ENCODE measurements around the gene DNAJC13.
"Not testable (repeated sequence)": the region's sequence is repeated elsewhere in the genome, so short reads cannot be mapped to it uniquely, and the experiment has no call there.

Gene DNAJC13

DNA sequence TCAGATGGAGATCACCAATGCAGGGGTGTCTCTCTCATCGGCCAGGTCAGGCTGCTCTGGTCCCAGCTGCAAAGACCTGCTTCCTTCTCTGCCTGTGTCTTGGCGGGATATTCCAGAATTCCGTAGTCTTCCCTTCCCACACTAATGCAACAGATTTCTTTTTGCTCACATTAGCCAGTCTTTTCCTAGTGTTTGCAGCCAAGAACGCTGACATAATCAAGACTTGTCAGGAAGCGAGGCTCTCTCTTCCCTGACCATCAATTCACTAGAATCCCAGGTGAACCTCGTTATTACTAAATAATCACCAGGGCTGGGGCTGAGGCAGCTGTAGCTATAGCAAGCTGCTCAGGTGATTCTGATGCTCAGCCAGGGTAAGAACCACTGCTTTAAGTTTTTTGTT lies 136.5 kb downstream of the DNAJC13 start:
- TF ChIP-seq, protein P1, sequence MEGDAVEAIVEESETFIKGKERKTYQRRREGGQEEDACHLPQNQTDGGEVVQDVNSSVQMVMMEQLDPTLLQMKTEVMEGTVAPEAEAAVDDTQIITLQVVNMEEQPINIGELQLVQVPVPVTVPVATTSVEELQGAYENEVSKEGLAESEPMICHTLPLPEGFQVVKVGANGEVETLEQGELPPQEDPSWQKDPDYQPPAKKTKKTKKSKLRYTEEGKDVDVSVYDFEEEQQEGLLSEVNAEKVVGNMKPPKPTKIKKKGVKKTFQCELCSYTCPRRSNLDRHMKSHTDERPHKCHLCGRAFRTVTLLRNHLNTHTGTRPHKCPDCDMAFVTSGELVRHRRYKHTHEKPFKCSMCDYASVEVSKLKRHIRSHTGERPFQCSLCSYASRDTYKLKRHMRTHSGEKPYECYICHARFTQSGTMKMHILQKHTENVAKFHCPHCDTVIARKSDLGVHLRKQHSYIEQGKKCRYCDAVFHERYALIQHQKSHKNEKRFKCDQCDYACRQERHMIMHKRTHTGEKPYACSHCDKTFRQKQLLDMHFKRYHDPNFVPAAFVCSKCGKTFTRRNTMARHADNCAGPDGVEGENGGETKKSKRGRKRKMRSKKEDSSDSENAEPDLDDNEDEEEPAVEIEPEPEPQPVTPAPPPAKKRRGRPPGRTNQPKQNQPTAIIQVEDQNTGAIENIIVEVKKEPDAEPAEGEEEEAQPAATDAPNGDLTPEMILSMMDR (IDR thresholded peaks at IDR 0.05; ENCODE audit: borderline replicate concordance, control extremely low read depth, extremely low read depth, insufficient read depth, missing control alignments), result no peak
- in situ Hi-C loops (cut with MboI; ENCODE audit: low sequenced_read_pairs, unreplicated experiment), result no loop called here
- DNase-seq (ENCODE audit: low spot score), result no peak

DNA sequence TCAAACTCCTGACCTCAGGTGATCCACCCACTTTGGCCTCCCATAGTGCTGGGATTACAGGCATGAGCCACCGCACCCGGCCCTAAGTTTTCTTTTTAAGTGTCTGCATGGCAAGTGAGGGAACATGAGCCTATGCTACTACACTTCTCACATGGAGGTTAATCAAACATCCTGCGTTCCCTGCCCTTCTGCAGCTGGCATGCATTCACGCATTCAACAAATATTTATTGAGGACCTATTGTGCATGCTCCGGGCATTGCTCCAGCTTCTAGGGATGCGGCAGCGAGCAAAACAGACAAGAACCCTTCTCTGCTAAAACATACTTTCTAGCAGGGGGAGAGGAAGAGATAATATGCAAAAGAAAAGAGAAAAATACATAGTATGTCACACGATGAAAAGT lies 137.1 kb downstream of the DNAJC13 start:
- TF ChIP-seq, protein P1 (IDR thresholded peaks at IDR 0.05; ENCODE audit: borderline replicate concordance, control extremely low read depth, extremely low read depth, insufficient read depth, missing control alignments), result no peak
- DNase-seq (ENCODE audit: low spot score), result no peak
- in situ Hi-C loops (cut with MboI; ENCODE audit: low sequenced_read_pairs, unreplicated experiment), result no loop called here

DNA sequence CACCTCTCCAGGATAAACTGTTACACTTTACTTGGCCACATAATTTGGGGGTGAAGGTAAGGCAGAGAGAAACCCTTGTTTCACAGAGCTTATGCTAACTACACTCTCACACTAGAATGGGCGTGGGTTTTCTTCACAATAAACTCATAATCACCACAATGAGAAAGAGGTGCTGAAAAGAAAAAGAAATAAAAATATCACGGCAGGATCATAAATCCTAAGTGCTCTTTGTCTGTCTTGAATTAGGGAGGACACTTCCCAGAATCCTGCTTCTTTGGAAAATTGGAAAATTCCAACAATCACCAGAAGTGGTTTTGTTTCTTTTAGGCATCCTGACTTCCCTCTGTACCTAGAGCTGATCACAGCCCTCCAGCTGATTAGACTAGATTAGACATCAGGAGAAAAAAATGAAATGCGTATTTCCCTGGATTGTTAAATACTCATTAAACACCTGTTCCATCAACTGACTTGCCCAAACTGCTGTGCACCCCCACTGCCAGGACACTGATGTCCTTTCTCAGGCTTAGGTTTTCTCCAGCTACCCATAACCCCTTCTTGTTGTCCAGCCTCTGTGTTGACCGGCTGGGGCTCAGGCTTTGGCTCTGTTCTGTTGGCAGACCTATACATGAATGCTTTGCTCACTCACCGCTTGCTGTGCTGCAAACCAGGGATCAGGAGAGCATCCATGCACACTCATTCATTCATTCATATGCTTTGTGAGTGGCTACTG lies 138.2 kb downstream of the DNAJC13 start:
- in situ Hi-C loops (cut with MboI; ENCODE audit: low sequenced_read_pairs, unreplicated experiment), result no loop called here
- DNase-seq (ENCODE audit: low spot score), result no peak
- TF ChIP-seq, protein P1 (IDR thresholded peaks at IDR 0.05; ENCODE audit: borderline replicate concordance, control extremely low read depth, extremely low read depth, insufficient read depth, missing control alignments), result no peak

DNA sequence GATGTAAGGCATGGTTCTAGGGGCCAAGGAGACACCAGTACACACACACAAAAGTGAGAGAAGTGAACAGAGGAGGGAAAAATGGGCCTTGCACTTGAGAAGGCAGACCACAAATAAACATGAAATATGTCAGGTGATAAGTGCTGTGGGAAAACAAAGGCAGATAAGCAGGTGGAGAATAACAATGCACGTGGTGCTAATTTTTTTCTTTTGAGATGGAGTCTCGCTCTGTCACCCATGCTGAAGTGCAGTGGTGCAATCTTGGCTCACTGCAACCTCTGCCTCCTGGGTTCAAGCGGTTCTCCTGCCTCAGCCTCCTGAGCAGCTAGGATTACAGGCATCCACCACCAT lies 138.7 kb downstream of the DNAJC13 start:
- in situ Hi-C loops (cut with MboI; ENCODE audit: low sequenced_read_pairs, unreplicated experiment); DNase-seq (ENCODE audit: low spot score): not testable (repeated sequence)

DNA sequence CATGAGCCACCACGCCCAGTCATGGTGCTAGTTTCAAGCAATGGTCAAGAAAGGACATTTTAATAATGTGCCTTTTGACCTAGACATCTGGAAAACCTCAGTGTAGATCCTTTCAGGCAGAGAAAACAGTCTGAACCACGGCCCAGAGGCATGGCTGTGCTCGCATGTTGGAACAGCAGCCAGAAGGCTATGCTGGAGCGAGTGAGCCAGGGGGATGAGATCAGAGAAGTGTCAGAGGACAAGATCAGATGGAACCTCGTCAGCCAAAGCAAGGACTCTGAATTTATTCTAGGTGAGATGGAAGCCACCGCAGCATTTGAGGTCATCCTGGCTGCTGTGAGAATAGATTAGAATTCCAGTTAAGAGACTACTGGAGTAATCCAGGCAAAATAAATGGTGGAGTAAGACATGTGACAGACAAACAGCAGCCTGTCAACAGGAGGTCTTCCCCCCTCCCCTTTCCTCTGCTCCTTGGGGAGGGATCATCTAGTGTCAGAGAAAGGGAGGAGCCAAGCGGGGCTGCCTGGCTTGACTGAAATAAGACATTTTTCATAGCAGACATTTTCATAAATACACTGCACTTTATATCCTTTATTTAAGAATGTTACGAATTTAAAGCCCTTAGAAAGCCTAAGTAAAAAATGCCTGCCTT lies 139.3 kb downstream of the DNAJC13 start:
- TF ChIP-seq, protein P1 (IDR thresholded peaks at IDR 0.05; ENCODE audit: borderline replicate concordance, control extremely low read depth, extremely low read depth, insufficient read depth, missing control alignments), result no peak
- in situ Hi-C loops (cut with MboI; ENCODE audit: low sequenced_read_pairs, unreplicated experiment), result no loop called here
- DNase-seq (ENCODE audit: low spot score), result no peak

DNA sequence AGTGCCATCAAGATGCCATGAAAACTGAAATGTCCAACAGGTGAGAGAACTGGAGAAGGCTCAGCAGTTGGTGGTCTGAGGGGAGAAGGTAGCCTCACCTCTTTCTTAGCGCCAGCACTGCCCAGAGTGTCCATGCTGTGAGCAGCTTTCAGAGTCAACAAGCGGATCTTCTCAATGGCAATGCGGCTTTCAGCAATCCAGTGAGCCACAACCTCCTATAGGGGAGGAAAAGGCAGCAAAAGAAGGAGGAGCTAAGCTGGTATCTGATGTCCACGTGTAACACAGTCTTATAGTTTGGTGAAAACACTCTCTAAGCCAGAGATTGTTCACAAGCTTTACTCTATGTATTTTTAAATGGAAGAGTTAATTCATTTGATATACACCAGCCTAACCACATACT lies 143.7 kb downstream of the DNAJC13 start:
- in situ Hi-C loops (cut with MboI; ENCODE audit: low sequenced_read_pairs, unreplicated experiment), result no loop called here
- no peak for DNase-seq (ENCODE audit: low spot score)
- TF ChIP-seq, protein P1 (IDR thresholded peaks at IDR 0.05; ENCODE audit: borderline replicate concordance, control extremely low read depth, extremely low read depth, insufficient read depth, missing control alignments), result no peak

DNA sequence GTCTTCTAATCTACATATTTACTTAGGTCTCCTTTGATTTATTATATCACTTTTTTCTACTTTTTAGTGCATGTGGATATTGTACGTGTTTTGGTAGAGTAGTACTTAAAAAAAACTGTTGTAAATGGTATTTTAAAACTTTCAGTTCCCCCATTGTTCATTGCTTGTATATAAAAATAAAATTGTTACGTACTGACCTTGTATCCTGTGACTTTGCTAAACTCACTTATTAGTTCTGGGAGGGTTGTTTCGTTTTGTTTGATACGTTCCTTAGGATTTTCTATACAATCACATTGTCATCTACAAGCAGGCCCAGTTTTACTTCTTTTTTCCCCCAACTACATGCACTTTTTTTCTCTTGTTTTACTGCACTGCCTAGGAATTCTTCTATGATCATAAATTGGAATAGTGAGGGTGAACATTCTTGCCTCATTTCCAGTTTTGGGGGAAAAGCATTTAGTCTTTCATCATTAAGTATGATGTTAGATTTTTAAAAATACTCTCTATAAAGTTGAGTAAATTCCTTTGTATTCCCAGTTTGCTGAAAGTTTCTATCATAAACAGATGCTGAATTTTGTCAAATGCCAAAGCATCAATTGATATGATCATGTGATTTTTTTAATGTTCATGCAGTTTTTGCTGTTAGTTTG lies 146.2 kb downstream of the DNAJC13 start:
- TF ChIP-seq, protein P1 (IDR thresholded peaks at IDR 0.05; ENCODE audit: borderline replicate concordance, control extremely low read depth, extremely low read depth, insufficient read depth, missing control alignments), result no peak
- DNase-seq (ENCODE audit: low spot score), result no peak
- in situ Hi-C loops (cut with MboI; ENCODE audit: low sequenced_read_pairs, unreplicated experiment), result no loop called here
